Uterus (tissue), 2 donors: ENCODE data around the gene PMPCA.

Source experiments
- POLR2A ChIP-seq, 2 donors: fragments of 450-650 bp; IDR thresholded peaks; one replicate each; pipeline ENCODE4 v1.6.1; 2016; ENCODE audit warnings: antibody characterized with exemption in 2 of 2, mild to moderate bottlenecking in 1 of 2, moderate library complexity in 1 of 2
- TF ChIP-seq, protein P1 (sequence below), 4 experiments: fragments of 200-600 bp in 2 of 4; fragments of 450-650 bp in 2 of 4; sonication (generic) in 2 of 4; IDR thresholded peaks; one replicate each; pipeline ENCODE4 v1.5.1; 2016 to 2019; ENCODE audit warnings: antibody characterized with exemption in 4 of 4, mild to moderate bottlenecking in 2 of 4, moderate library complexity in 1 of 4

DNA sequence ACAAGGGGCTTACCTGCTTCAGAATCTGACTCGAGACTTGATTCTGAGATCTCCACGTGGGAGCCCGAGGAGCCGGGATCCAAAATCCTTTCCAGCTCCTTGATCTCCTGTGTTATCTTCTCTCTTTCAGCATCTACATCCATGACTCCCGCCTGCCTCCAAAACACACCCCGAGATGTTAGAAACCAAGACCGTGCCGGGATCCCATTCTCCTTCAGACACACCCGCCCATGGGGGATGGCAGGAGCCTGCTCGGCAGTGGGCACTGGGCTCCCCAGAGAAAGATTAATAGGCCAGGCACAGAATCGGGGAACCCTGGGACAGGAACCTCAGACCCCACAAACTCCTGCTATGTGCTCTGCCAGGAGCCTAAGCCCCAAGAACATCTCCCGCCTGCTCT lies 12.2 kb upstream of the PMPCA start:
- TF ChIP-seq, protein P1, sequence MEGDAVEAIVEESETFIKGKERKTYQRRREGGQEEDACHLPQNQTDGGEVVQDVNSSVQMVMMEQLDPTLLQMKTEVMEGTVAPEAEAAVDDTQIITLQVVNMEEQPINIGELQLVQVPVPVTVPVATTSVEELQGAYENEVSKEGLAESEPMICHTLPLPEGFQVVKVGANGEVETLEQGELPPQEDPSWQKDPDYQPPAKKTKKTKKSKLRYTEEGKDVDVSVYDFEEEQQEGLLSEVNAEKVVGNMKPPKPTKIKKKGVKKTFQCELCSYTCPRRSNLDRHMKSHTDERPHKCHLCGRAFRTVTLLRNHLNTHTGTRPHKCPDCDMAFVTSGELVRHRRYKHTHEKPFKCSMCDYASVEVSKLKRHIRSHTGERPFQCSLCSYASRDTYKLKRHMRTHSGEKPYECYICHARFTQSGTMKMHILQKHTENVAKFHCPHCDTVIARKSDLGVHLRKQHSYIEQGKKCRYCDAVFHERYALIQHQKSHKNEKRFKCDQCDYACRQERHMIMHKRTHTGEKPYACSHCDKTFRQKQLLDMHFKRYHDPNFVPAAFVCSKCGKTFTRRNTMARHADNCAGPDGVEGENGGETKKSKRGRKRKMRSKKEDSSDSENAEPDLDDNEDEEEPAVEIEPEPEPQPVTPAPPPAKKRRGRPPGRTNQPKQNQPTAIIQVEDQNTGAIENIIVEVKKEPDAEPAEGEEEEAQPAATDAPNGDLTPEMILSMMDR (IDR thresholded peaks at IDR 0.05) = no peak
- no peak for TF ChIP-seq POLR2A (IDR thresholded peaks at IDR 0.05)
